ENCODE results near the gene ZNF445.

- TF ChIP-seq, protein P1, sequence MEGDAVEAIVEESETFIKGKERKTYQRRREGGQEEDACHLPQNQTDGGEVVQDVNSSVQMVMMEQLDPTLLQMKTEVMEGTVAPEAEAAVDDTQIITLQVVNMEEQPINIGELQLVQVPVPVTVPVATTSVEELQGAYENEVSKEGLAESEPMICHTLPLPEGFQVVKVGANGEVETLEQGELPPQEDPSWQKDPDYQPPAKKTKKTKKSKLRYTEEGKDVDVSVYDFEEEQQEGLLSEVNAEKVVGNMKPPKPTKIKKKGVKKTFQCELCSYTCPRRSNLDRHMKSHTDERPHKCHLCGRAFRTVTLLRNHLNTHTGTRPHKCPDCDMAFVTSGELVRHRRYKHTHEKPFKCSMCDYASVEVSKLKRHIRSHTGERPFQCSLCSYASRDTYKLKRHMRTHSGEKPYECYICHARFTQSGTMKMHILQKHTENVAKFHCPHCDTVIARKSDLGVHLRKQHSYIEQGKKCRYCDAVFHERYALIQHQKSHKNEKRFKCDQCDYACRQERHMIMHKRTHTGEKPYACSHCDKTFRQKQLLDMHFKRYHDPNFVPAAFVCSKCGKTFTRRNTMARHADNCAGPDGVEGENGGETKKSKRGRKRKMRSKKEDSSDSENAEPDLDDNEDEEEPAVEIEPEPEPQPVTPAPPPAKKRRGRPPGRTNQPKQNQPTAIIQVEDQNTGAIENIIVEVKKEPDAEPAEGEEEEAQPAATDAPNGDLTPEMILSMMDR (IDR thresholded peaks at IDR 0.05; ENCODE audit: insufficient read depth, low read length, poor library complexity, severe bottlenecking) = no peak
- TF ChIP-seq EZH2phosphoT487 (conservative IDR thresholded peaks at IDR 0.05; ENCODE audit: low read length) = no peak
Measured at GRCh38 chr3:44439499-44440295, 37.8 kb downstream of the ZNF445 start.
